Epithelial cell of proximal tubule (primary cell): ENCODE measurements around the gene GLI3. TPM values are rescaled to one million over a fixed set of nuclear protein-coding genes. Genes with fewer than 3 reads are reported as not detected.
"Not testable (repeated sequence)": the region's sequence is repeated elsewhere in the genome, so short reads cannot be mapped to it uniquely, and the experiment has no call there.

Experiments used
- DNase-seq: peaks from one replicate; pipeline ENCODE4 v3.0.0-alpha.2; 2011; ENCODE audit warnings: low read depth
- H3K4me3 ChIP-seq: 2 replicates; pipeline ENCODE4 v1.5.1; 2011; ENCODE audit warnings: low read depth, mild to moderate bottlenecking, low read length
- CTCF ChIP-seq: conservative IDR thresholded peaks from 2 replicates; pipeline ENCODE4 v1.5.1; 2012; ENCODE audit warnings: low read depth, mild to moderate bottlenecking, low read length
- total RNA-seq: library from RNA; depleted of rRNA; stranded (reverse); fragments of >200 nt; gene quantifications from 2 replicates; pipeline ENCODE4 v1.2.3, GENCODE V29; 2015

The GLI3 gene
- total RNA-seq, 1 donor from 2014 or later, result 2.6 TPM

DNA sequence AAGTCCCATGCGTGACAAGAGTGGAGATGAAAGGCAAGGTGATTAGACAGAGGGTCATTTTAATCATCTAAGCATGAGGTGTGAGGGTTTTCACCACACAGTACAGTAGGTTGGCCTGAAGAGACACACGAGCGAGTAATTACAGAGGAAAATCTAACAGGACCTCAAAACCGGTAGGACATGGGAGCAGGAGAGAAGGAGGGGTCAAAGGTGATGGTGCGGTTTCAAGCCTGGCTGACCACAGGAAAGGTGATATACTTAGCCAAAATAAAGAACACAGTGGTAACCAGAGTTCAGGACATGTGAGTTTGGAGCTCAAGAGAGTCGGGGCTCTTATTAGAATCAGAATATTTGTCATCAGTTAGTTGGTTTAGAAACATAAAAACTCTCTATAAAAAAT, 20.0 kb downstream of the GLI3 start:
- H3K4me3 ChIP-seq, result no peak overlapping the region
- TF ChIP-seq CTCF, result no peak
- no peak for DNase-seq

GRCh38 chr7:42214060-42214679, 22.8 kb downstream of the GLI3 start:
- no peak overlapping the region for H3K4me3 ChIP-seq
- TF ChIP-seq CTCF, result no peak
- DNase-seq, result no peak

DNA sequence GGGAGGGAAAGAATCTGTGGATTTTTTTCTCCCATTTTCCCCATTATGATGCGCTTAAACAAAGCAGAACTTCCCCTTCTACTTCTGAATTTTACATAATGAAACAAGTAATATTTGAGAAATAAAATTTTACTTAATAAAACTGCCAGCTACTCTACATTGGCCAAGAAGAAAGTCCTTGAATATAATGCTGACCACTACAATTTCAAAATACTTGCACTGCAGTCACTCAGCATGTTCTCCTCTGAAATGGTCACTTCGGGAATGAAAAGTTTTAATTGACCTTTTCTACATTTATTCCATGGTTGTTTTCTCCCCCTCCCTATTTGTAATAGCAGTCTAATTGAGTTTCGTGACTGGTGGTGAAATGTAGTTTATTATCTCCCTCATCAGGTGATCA, 23.9 kb downstream of the GLI3 start:
- no peak for TF ChIP-seq CTCF
- no peak for DNase-seq
- no peak overlapping the region for H3K4me3 ChIP-seq

DNA sequence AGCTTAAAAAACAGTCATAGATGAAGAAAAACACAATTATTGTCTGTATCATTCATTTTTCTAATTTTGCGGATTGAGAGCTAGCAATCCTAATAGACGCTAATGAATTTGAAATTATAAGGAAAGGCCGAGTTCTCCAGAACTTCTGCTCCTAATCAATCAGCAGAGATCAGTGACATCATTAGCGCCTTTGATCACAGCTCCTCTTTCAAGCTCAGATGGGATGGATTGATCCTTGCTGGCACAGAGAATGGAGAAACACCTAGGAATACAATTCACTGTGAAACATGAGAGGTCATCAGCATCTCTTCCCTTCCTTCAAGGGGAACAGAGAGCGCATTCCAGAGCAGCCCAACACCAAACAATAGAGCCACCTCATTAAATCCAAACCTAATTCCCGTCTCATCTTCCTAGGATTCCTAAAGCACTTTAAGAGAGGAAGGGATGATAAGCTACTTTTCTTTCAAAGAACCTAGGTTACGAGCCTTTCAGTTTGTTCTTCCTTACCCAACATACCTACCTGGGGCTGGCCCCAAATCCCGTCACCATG, 24.4 kb downstream of the GLI3 start:
- no peak for TF ChIP-seq CTCF
- H3K4me3 ChIP-seq, result no peak overlapping the region
- DNase-seq, result no peak

DNA sequence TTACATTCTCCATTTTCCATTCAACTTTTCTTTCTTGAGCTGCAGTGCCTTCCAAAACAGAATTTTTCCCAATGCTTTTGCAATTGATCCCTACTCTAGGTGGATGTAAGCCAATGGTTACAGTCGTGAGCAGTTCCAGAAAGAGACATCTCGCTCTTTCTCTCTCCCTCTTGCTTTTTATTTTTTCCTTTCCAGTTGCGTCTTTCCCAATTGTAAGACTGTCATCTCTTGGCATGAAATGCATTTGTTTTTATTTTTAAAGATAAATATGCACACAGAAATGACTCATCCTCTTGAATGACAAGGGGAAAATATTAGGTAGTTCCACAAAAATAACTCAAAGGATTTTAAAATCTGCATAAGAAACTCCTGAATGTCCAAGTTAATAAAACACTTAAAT, 25.1 kb downstream of the GLI3 start:
- no peak for TF ChIP-seq CTCF
- no peak overlapping the region for H3K4me3 ChIP-seq
- DNase-seq, result no peak

DNA sequence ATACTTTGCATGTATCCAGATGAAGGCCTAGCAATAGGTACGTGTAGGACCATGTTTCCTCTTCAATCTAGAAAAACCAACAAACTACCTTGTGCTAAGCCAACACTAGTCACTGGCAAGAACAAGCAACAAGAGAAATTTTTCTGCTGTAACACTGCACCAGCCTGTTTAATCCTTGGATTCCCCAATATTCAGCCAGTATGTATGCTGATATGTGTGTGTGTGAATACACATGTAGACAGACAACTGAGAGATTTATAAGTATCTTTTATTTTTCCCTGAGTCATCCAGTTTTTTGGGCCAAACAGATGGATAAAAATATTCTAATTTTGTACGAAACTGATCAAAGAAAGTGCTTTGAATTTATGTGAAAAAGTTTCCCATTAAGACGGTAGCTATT, 26.2 kb downstream of the GLI3 start:
- no peak overlapping the region for H3K4me3 ChIP-seq
- TF ChIP-seq CTCF, result no peak
- no peak for DNase-seq

GRCh38 chr7:42210333-42210732, 26.7 kb downstream of the GLI3 start:
- TF ChIP-seq CTCF, result no peak
- DNase-seq, result no peak
- H3K4me3 ChIP-seq, result no peak overlapping the region

GRCh38 chr7:42209085-42209484, 27.9 kb downstream of the GLI3 start:
- DNase-seq, H3K4me3 ChIP-seq: not testable (repeated sequence)
